ENCODE results near the gene RAD51B.
A peak's percentile ranks its signal among the peaks of the same experiment; 100 is the strongest.

The RAD51B gene

DNA sequence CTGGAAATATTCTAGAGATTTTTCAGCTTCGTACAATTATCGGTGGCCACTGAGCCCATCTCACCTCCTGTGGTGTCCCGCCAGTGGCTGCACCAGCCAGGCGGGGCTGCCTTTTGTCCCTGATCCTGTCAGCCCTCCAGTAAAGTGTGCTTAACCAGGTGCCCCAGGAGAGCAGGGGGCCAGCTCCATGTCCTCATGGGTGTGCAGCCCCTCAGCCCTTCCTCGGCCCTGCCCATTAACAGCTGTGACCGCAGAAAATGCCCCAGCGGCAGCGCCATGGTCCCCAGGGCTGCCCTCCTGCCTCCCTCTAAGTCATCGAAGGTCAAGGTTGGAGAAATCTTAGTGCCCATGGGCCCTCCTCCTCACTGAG lies 784.8 kb downstream of the RAD51B start:
- Histone ChIP-seq H3K36me3 (ENCODE audit: control insufficient read depth, insufficient read depth, low read length) (no peaks in the 10 kb centered on the region), H3K27ac (no peak overlapping the region), H3K4me3 (ENCODE audit: low read depth, low read length) (no peak overlapping the region), H3K4me1 (no peaks in the 10 kb centered on the region), H3K4me2 (ENCODE audit: low read length) (no peak overlapping the region), H2AFZ (no peak overlapping the region), H3K79me2 (no peaks in the 10 kb centered on the region), H3K9ac (no peak overlapping the region), H3K9me3 (ENCODE audit: control insufficient read depth, low read length) (no peaks in the 10 kb centered on the region), H3K27me3 (ENCODE audit: control insufficient read depth, insufficient read depth, low read length) (no peaks in the 10 kb centered on the region)
- TF ChIP-seq, protein P1, sequence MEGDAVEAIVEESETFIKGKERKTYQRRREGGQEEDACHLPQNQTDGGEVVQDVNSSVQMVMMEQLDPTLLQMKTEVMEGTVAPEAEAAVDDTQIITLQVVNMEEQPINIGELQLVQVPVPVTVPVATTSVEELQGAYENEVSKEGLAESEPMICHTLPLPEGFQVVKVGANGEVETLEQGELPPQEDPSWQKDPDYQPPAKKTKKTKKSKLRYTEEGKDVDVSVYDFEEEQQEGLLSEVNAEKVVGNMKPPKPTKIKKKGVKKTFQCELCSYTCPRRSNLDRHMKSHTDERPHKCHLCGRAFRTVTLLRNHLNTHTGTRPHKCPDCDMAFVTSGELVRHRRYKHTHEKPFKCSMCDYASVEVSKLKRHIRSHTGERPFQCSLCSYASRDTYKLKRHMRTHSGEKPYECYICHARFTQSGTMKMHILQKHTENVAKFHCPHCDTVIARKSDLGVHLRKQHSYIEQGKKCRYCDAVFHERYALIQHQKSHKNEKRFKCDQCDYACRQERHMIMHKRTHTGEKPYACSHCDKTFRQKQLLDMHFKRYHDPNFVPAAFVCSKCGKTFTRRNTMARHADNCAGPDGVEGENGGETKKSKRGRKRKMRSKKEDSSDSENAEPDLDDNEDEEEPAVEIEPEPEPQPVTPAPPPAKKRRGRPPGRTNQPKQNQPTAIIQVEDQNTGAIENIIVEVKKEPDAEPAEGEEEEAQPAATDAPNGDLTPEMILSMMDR (IDR thresholded peaks at IDR 0.05) = no peak

GRCh38 chr14:68604822-68605221 lies 785.2 kb downstream of the RAD51B start:
- Histone ChIP-seq H3K4me3 (ENCODE audit: low read depth, low read length) (no peak overlapping the region), H3K9me3 (ENCODE audit: control insufficient read depth, low read length) (no peaks in the 10 kb centered on the region), H3K27me3 (ENCODE audit: control insufficient read depth, insufficient read depth, low read length) (no peaks in the 10 kb centered on the region), H3K36me3 (ENCODE audit: control insufficient read depth, insufficient read depth, low read length) (no peaks in the 10 kb centered on the region), H3K9ac (no peak overlapping the region), H3K27ac (no peak overlapping the region), H2AFZ (no peak overlapping the region), H3K79me2 (no peaks in the 10 kb centered on the region), H3K4me2 (ENCODE audit: low read length) (no peak overlapping the region), H3K4me1 (no peaks in the 10 kb centered on the region)
- TF ChIP-seq, protein P1 (IDR thresholded peaks at IDR 0.05) = no peak

DNA sequence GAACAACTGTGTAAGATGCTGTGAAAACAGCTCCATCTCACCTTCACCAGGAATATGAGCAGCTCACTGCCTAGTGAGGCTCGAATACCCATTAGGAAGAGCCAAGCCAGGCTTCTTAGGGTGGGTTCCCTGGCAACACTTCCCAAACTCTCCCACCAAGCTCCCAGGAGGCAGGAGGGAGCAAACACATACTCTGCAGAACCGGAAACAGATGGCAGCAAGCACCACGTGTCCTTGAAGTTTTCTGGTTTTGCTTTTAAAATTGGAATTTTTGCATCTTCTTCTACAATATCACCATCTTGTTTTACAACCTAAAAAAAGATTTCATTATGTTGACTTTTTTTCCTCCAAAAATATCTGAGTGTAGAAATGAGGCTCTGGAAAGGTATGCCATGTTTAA lies 786.6 kb downstream of the RAD51B start:
- no peaks in the 10 kb centered on the region for H3K27me3 ChIP-seq (ENCODE audit: control insufficient read depth, insufficient read depth, low read length)
- H2AFZ ChIP-seq = no peak overlapping the region
- no peaks in the 10 kb centered on the region for H3K79me2 ChIP-seq
- H3K4me2 ChIP-seq (ENCODE audit: low read length) = no peak overlapping the region
- H3K4me1 ChIP-seq = no peaks in the 10 kb centered on the region
- H3K9me3 ChIP-seq (ENCODE audit: control insufficient read depth, low read length) = no peaks in the 10 kb centered on the region
- no peaks in the 10 kb centered on the region for H3K36me3 ChIP-seq (ENCODE audit: control insufficient read depth, insufficient read depth, low read length)
- H3K9ac ChIP-seq = no peak overlapping the region
- H3K27ac ChIP-seq = no peak overlapping the region
- TF ChIP-seq, protein P1 (IDR thresholded peaks at IDR 0.05) = no peak
- H3K4me3 ChIP-seq (ENCODE audit: low read depth, low read length) = no peak overlapping the region

GRCh38 chr14:68606644-68607043 lies 787.1 kb downstream of the RAD51B start:
- H3K36me3 ChIP-seq (ENCODE audit: control insufficient read depth, insufficient read depth, low read length) = no peaks in the 10 kb centered on the region
- TF ChIP-seq, protein P1 (IDR thresholded peaks at IDR 0.05) = no peak
- no peak overlapping the region for H2AFZ ChIP-seq
- H3K4me1 ChIP-seq = no peaks in the 10 kb centered on the region
- no peaks in the 10 kb centered on the region for H3K27me3 ChIP-seq (ENCODE audit: control insufficient read depth, insufficient read depth, low read length)
- H3K27ac ChIP-seq = no peak overlapping the region
- no peaks in the 10 kb centered on the region for H3K9me3 ChIP-seq (ENCODE audit: control insufficient read depth, low read length)
- H3K9ac ChIP-seq = no peak overlapping the region
- H3K4me3 ChIP-seq (ENCODE audit: low read depth, low read length) = no peak overlapping the region
- H3K79me2 ChIP-seq = no peaks in the 10 kb centered on the region
- no peak overlapping the region for H3K4me2 ChIP-seq (ENCODE audit: low read length)

GRCh38 chr14:68607081-68607866 lies 787.7 kb downstream of the RAD51B start:
- no peak overlapping the region for H3K9ac ChIP-seq
- TF ChIP-seq, protein P1 (IDR thresholded peaks at IDR 0.05) = no peak
- peak overlapping the region; percentile 29 for H2AFZ ChIP-seq
- H3K36me3 ChIP-seq (ENCODE audit: control insufficient read depth, insufficient read depth, low read length) = no peaks in the 10 kb centered on the region
- no peak overlapping the region for H3K4me2 ChIP-seq (ENCODE audit: low read length)
- no peaks in the 10 kb centered on the region for H3K9me3 ChIP-seq (ENCODE audit: control insufficient read depth, low read length)
- peaks cover 3% of the 10 kb centered on the region for H3K4me1 ChIP-seq
- no peaks in the 10 kb centered on the region for H3K79me2 ChIP-seq
- no peaks in the 10 kb centered on the region for H3K27me3 ChIP-seq (ENCODE audit: control insufficient read depth, insufficient read depth, low read length)
- H3K27ac ChIP-seq = peak overlapping the region; percentile 25
- no peak overlapping the region for H3K4me3 ChIP-seq (ENCODE audit: low read depth, low read length)

All from parathyroid adenoma (tissue), 2 donors.